ENCODE data around the gene ADD2.
A peak's percentile ranks its signal among the peaks of the same experiment; 100 is the strongest.

The ADD2 gene

GRCh38 chr2:70688427-70688826 lies 79.6 kb downstream of the ADD2 start:
- Histone ChIP-seq H3K36me3 (replicated peaks) (no peaks in the 10 kb centered on the region), H3K27ac (no peak overlapping the region), H3K4me3 (ENCODE audit: low read depth, low read length) (no peak overlapping the region), H3K27me3 (replicated peaks) (no peaks in the 10 kb centered on the region)
- TF ChIP-seq, protein P1, sequence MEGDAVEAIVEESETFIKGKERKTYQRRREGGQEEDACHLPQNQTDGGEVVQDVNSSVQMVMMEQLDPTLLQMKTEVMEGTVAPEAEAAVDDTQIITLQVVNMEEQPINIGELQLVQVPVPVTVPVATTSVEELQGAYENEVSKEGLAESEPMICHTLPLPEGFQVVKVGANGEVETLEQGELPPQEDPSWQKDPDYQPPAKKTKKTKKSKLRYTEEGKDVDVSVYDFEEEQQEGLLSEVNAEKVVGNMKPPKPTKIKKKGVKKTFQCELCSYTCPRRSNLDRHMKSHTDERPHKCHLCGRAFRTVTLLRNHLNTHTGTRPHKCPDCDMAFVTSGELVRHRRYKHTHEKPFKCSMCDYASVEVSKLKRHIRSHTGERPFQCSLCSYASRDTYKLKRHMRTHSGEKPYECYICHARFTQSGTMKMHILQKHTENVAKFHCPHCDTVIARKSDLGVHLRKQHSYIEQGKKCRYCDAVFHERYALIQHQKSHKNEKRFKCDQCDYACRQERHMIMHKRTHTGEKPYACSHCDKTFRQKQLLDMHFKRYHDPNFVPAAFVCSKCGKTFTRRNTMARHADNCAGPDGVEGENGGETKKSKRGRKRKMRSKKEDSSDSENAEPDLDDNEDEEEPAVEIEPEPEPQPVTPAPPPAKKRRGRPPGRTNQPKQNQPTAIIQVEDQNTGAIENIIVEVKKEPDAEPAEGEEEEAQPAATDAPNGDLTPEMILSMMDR (IDR thresholded peaks at IDR 0.05; ENCODE audit: low read depth, low read length, missing control alignments): no peak
- in situ Hi-C loops (cut with HindIII; ENCODE audit: low pct_ligation_motif_present, low sequenced_read_pairs): no loop called here
- no peak for DNase-seq

DNA sequence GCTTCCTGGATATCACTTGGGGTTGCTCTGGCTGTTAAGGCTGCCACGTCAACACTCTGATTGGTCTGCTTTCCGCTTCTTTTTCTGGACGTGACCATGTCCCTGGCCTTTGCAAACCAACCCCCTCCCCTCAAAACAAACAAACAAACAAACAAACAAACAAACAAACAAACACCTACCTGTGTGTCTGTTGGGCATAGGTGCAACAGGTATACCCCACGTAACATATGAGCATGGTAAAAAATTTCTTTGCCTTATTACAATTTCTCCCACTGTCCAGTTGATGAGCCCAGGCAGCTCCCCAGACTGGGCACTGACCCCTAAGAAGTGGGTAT lies 80.6 kb downstream of the ADD2 start:
- in situ Hi-C loops (cut with HindIII; ENCODE audit: low pct_ligation_motif_present, low sequenced_read_pairs): no loop called here
- Histone ChIP-seq H3K27me3 (replicated peaks) (no peaks in the 10 kb centered on the region), H3K4me3 (ENCODE audit: low read depth, low read length) (no peak overlapping the region), H3K36me3 (replicated peaks) (no peaks in the 10 kb centered on the region), H3K27ac (no peak overlapping the region)
- no peak for DNase-seq
- TF ChIP-seq, protein P1 (IDR thresholded peaks at IDR 0.05; ENCODE audit: low read depth, low read length, missing control alignments): no peak

DNA sequence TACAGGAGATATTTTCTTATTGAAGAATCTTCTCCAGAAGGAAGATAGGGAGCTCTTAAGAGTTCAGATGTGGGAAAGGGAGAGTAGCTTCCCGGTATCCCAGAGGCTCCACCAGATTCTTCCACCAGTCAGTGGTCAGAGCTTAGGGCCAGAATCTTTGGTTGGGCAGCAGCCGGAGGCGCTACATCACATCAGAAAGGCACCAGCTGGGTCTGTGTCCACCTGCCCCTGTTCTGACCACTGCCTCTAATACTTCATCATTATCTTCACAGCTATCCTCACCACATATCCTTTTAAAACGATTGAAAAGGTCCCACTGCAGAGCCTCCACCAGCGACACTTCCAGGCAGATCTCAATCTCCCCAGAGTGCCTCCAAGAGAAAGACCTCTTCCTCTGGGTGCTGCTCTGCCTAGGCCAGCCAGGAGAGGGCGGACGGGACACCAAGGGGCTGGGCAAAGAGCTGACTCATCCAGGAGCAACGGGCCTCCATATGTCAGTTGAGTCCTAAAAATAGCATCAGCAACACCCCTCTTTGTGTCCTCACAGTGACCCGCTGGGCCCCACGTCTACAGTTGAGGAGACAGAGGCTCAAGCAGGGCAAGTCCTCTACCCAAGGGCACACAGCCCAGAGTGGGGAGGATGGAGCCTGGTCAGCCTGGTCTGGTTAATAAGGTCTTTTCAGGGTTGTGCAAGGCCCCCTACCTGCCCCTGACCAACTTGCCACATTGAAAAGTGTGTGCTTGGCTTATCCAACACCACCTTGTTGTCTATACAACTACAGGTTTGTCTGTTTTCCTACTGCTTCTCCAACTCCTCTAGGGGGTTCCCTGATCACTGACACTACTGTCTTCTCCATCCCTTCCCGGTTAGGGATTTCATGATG lies 81.2 kb downstream of the ADD2 start:
- in situ Hi-C loops (cut with HindIII; ENCODE audit: low pct_ligation_motif_present, low sequenced_read_pairs): no loop called here
- peak; percentile 57 for DNase-seq
- Histone ChIP-seq H3K27ac (no peak overlapping the region), H3K36me3 (replicated peaks) (no peaks in the 10 kb centered on the region), H3K4me3 (ENCODE audit: low read depth, low read length) (no peak overlapping the region), H3K27me3 (replicated peaks) (no peaks in the 10 kb centered on the region)
- TF ChIP-seq, protein P1 (IDR thresholded peaks at IDR 0.05; ENCODE audit: low read depth, low read length, missing control alignments): peak; percentile 68

GRCh38 chr2:70685771-70686171 lies 82.2 kb downstream of the ADD2 start:
- Histone ChIP-seq H3K36me3 (replicated peaks) (no peaks in the 10 kb centered on the region), H3K27me3 (replicated peaks) (no peaks in the 10 kb centered on the region), H3K4me3 (ENCODE audit: low read depth, low read length) (no peak overlapping the region), H3K27ac (no peak overlapping the region)
- TF ChIP-seq, protein P1 (IDR thresholded peaks at IDR 0.05; ENCODE audit: low read depth, low read length, missing control alignments): no peak
- in situ Hi-C loops (cut with HindIII; ENCODE audit: low pct_ligation_motif_present, low sequenced_read_pairs): no loop called here
- DNase-seq: no peak

- in situ Hi-C loops (cut with HindIII; ENCODE audit: low pct_ligation_motif_present, low sequenced_read_pairs): no loop called here
- DNase-seq: no peak
- no peaks in the 10 kb centered on the region for H3K27me3 ChIP-seq (replicated peaks)
- H3K27ac ChIP-seq: no peak overlapping the region
- TF ChIP-seq, protein P1 (IDR thresholded peaks at IDR 0.05; ENCODE audit: low read depth, low read length, missing control alignments): no peak
- H3K36me3 ChIP-seq (replicated peaks): no peaks in the 10 kb centered on the region
- no peak overlapping the region for H3K4me3 ChIP-seq (ENCODE audit: low read depth, low read length)
These were observed 83.0 kb downstream of the ADD2 start for GRCh38 chr2:70684846-70685622.

Data from brain microvascular endothelial cell (primary cell).